GM19099 (cell line): ENCODE data around the gene SLC46A1.

ENCODE experiments used
- POLR2A ChIP-seq: IDR thresholded peaks from 3 replicates; pipeline ENCODE4 v1.6.1; 2011; ENCODE audit warnings: low read depth; ENCODE audit not compliant: insufficient read length; ENCODE audit errors: extremely low read depth

The SLC46A1 gene

DNA sequence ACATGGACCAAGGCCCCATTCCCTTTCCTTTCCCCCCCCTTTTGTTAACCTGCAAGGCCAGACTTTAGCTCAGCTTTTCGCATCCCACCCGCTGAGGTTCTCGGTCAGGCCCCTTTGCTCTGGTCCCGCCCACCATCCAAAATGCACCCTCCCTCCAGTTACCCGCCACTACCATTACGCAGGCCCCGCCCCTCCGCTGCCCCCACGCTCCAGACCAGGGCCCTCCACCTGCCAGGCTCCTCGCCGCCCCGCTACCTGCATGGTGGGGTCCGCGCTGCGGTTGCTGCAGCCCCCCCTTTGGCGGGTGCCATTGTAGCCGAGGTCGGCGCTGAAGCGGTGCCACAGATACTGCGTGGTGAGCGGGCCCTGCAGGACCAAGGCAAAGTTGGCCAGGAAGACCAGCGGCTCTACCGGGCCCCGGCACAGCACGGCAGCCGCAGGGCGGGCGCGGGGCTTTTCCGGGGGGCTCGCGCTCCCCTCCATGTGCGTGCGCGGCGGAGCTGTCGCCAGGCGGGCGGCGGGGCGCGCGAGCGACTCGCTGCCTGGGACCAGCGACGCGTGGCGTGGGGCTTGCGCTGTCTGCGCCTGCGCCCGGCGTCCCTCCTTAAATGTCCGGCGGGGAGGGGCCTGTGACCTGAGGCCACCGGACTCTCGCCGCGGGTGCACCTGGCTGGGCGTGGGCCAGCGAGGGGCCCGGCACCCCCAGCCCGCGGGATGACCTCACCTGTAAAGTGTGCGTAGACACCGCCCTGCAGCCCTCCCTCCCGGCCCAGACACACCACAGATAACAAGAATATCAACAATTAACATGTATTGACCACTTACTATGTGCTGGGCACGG is at the start of gene SLC46A1:
Gene SLC46A1, minus strand, starts transcription at position 581 of the 841 bp plus-strand sequence. Its CDS starts 98 bp downstream, at position 483.
- peak; percentile 48 for TF ChIP-seq POLR2A

DNA sequence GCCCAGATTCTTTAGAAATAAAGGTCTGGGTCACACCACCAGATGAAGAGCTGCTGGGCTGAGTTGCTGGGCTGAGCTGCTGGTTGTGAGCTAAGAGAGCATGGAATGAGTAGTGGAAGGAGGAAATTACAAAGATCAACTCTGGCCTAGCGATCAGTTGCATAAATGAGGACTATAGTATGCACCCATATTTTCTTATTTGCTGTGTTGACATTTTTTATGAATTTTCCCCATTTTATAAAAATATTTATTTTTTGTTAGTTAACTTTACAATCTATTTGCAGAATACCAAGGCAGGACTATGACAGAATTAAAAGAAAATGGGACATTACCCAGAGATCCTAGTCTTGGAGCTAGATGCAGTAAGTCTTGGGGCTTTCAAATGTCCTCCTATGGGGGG is 43.8 kb upstream of the SLC46A1 start:
- no peak for TF ChIP-seq POLR2A

DNA sequence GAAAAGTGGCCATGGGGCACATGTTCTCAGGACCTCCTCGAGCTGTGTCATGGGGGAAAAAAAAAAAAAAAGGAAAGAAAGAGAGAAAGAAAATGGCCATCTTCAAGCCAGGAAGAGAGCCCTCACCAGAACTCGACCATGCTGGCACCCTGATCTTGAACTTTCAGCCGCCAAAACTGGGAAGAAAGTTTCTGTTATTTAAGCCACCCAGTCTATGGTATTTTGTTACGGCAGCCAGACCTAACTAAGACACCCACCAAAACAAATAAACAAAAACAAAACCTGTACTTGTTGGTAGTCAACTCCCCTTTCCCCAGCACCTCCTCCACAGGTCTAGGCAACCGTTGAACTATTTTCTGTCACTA is 41.4 kb upstream of the SLC46A1 start:
- no peak for TF ChIP-seq POLR2A

DNA sequence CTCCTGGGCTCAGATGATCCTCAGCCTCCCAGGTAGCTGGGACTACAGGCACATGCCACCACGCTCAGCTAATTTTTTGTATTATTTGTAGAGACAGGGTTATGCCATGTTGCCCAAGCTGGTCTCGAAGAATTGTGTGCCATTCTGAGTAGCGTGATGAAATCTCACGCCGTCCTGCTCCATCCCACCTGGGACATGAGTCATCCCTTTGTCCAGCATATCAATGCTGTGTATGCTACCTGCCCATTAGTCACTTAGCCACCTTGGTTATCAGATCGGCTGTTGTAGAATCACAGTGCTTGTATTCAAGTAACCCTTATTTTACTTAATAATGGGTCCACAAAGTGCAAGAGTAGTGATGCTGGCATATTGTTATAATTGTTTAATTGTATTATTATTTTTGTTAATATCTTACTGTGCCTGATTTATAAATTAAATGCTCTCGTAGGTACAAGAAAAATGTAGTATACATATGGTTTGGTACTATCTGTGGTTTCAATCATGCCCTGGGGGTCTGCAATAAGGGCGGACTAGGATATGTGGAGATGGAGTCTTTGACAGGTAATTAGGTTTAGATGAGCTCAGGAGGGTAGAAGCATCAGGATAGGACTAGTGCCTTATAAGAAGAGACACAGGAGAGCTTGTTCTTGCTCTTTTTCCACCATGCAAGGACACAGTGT is 40.8 kb upstream of the SLC46A1 start:
- no peak for TF ChIP-seq POLR2A

DNA sequence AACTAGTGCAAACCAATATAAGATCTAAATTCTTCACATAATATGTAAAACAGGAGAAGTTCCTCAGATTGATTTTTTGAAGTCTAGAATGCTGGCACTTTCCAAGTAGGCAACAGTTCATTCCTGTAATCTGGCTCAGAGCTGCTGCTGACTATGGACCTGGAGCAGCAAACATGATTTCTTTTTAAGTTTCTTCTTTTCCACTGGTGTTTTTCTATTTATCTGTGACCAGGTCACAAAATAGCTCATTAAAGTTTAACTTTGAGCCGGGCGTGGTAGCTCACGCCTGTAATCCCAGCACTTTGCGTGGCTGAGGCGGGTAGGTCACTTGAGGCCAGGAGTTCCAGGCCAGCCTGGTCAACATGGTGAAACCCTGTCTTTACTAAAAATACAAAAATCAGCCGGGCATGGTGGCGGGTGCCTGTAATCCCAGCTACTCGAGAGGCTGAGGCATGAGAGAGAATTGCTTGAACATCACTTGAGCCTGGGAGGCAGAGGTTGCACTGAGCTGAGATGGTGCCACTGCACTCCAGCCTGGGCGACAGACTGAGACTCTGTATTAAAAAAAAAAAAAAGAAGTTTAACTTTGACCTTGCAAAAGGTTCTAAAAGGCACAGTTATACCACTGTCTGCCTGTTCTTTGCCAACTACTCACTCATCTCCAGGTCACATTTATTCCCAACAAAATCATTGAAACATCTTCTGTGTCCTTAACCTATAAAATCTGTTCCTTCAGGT is 38.1 kb upstream of the SLC46A1 start:
- TF ChIP-seq POLR2A, result no peak

DNA sequence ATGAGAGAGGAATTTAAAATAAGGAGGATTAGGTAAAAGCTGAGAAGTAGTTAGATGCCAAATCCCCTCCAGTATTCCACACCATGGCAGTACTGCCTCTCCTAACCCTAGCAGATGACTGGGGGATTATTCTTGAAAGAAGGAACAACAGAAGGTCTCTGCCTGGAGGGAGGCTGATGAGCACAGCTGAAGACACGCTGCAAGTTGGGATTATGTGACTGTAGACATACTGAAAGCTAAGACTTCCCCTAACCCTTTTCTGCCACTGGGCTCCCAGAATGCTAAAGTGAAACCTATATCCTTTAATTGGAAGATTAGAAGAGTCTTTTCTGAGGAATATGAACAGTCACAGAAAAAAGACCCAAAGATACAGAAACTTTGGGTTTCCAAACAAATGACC is 27.7 kb upstream of the SLC46A1 start:
- no peak for TF ChIP-seq POLR2A

DNA sequence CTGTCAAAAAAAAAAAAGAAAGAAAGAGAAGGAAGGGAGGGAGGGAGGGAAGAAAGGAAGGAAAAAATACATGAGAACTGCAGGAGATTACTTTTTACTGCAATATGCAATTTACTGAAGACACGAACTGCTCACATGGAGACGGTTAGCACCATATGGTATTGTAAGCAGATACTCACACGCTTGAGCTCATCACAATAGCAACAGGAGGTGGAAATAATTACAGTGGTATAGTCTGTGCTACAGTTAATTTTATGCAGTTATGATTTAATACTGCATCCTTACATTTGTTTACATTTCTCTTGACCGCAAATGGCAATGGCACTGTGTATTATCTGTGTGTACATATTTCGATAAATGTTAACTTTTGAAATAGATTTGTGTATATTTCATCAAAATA is 21.4 kb upstream of the SLC46A1 start:
- TF ChIP-seq POLR2A, result no peak

DNA sequence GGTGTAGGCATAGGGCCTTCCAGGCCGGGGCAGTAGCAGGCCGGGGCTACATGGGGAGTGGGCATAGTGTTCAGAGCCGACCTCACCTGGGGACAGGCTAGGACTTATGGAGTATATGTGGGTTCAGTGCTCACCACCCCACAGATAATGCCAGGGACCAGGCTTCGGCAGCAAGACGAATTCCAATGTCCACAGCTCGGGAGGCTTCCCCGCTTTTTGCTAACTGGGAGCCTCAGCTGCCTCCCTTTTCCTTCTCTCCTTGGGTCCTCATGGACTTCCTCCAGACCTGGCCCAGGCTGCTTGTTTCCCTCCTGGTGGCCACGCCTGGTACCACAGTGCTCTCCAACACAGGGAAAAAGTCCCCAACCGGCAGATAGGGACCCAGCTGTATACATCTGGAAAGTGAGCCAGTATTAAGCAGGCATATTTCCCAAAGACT is 20.1 kb upstream of the SLC46A1 start:
- TF ChIP-seq POLR2A, result no peak

DNA sequence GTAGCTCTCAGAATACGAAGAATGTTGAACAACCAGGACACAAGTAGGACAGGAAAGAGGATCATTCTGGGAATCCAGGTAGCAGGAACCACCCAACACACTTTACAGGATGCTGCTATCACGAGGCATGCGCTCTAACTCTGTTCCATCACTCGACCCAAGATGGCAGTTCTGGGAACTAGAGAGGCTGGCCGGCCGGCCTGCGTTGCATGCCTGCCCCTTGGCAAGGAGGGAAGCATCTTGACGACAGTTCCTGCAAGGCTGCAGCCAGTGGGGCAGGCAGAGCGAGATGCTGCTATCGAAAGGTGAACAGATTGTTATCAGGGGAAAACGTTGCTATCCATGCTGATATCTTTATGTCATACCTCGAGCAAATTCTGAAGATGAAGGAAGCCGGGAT is 19.2 kb upstream of the SLC46A1 start:
- TF ChIP-seq POLR2A, result no peak

DNA sequence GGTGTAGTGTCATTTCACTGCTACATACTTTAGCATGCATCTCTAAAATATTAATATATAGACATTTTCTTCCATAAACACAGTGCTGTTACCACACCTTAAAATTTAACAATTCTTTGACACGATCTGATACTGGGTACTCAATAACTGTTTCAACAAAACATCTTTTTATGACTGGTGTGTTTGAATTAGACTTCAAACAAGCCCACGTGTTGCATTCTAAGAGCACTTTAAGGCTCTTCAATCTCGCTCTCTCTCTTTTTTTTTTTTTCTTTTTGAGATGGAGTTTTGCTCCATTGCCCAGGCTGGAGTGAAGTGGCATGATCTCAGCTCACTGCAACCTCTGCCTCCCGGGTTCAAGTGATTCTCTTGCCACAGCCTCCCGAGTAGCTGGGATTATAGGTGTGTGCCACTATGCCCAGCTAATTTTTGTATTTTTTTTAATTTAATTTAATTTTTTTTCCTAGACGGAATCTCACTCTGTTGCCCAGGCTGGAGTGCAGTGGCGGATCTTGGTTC is 15.8 kb upstream of the SLC46A1 start:
- no peak for TF ChIP-seq POLR2A

DNA sequence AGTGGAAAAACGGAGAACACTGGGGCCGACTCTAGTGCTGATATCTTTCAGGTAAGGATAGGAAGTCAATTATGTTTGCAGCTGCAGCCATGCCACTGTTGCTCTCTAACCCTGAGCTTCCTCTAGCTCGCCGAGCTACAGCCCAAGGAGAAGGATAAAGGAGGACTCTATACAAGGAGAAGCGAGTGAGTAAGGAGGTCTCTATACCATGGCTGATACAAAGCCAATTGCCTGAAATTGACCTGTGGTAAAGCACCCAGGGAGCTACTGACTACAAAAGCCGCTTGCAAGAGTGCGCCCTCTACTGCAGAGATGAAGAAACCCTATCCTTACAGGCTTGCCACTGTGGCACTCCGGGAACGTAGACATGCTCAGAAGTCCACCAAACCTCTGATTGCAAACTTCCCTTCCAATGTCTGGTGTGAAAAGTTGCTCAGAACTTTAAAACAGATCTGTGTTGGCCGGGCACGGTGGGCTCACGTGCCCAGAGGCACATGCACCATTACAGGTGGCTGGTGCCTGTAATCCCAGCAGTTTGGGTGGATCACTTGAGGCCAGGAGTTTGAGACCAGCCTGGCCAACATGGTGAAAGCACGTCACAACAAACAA is 10.8 kb upstream of the SLC46A1 start:
- TF ChIP-seq POLR2A, result no peak

DNA sequence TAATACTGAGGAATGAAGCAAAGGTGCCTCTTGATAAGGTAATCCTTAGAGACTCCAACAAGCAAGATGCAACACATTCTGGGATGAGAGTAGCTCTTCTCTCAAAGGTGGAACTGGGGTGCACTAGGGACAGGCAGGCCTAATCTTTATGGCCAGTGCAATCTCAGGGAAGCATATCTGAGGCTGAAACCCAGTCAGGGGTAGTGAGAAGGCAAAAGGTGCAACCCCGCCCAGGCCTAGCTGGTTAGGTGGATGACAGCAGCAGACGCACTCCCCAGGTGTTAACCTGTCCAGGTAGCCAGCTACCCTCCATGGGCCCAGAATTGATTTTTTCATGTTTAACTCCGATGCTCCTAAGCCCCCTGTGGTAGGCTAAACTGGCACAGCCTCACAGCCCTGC is 9.9 kb upstream of the SLC46A1 start:
- no peak for TF ChIP-seq POLR2A

DNA sequence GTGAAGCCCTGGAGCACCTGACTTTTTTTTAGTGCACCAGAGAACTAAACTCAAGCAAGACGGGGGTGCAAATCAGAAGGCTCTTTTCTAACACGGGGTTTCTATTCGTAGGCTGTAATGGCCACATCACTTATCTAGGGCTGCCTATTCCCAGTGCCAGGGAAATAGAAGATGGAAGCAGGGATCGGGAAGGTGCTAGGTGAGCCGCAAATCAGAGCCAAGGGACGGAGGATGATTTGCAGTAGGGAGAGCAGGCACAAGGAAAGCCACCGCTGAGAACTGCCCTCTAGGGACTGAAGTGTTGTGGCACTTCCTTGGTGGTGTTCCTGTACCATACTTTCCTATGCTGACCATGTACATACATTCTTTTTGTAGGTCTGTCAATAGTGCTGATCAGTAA is 7.8 kb upstream of the SLC46A1 start:
- TF ChIP-seq POLR2A, result no peak

DNA sequence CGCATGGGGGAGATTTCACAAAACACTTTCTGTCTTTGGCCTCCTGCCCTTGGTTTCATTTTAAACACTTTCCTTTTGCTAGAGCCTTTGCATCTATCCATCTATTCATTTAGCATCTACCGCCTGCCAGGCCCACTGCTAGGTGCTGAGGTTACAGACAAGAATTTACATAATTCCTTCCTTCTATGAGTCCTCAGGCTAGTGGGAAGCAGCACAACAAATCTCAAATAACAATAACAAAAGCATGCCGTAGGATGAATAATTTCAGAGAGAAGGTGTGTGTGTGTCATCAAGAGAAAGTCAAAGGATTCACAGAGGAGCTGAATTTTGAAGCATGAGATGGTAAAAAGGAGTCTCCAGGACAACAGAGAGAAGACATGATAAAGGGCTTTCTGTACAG is 6.1 kb upstream of the SLC46A1 start:
- TF ChIP-seq POLR2A, result no peak

DNA sequence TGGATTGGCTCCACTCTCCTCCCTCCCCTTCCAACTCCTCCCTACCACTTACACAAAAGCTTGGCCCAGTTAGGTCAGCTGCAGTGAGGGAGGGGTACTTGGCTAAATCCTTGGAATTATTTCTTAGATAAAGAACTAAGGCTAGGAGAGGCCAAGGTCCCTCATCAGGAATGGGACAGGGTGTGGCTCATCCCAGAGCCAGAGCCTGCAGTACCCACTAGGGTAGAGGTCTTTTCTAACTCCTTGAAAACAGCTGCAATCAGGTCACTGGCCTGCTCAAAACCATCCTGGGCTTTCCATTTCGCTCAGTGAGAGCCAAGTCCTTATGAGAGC is 1.9 kb upstream of the SLC46A1 start:
- TF ChIP-seq POLR2A, result no peak

DNA sequence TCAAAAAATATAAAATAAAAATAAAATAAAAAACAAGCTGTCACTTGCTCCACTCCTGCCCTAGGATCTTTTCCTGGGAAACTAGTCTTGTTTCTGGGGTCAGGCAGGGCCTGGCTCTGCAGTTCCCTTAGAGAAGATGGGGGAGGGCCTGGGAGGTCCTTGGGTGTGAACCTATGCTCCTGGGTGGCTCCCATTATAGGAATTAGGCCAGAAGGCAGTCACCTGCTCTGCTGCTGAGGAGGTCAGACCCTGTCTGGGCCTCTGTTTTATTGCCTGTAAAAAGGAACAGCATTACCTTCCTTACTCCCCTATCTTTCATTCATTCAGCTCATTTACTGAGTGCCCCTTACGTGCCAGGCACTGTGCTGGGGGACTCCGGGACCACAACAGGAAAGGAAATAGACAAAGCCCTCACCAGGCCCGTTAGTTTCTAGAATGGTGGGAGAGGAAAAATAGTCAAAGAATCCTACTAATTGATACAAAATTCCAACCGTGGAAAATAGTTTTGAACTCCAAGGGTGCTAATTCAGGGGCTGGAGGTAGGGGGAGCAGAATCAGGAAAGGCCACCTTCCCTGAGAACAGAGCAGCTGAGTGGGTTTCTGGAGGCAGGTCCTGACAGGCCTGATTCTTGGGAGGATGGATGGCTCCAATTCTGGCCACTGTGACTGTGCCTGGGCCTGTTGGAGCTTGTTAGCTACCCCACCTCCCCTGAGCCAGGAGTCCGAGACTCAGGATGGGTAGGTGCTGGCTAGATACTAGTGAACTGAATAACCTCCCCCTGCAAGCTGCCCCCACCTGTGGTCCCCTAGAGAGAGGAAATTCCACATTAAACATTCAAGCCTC is 1.3 kb upstream of the SLC46A1 start:
- TF ChIP-seq POLR2A, result no peak
